Fibroblast of villous mesenchyme (primary cell): ENCODE data around the gene SUCLG2. TPM values are rescaled to one million over a fixed set of nuclear protein-coding genes. Genes with fewer than 3 reads are reported as not detected.
A peak's percentile ranks its signal among the peaks of the same experiment; 100 is the strongest.

Experiments
- DNase-seq: peaks from one replicate; pipeline ENCODE4 v3.0.0-alpha.2; 2010; ENCODE audit warnings: low read depth
- H3K4me3 ChIP-seq: 2 replicates; pipeline ENCODE4 v1.5.1; 2011; ENCODE audit warnings: low read depth, mild to moderate bottlenecking, low read length
- total RNA-seq: library from RNA; depleted of rRNA; stranded (reverse); fragments of >200 nt; gene quantifications from 2 replicates; pipeline ENCODE4 v1.2.3, GENCODE V29; 2012
- TF ChIP-seq, protein P1 (sequence below): IDR thresholded peaks from 2 replicates; pipeline ENCODE4 v1.5.1; 2012; ENCODE audit warnings: low read depth, mild to moderate bottlenecking, low read length; ENCODE audit not compliant: insufficient read depth

Gene SUCLG2
- total RNA-seq, 1 donor: 45.8 TPM

DNA sequence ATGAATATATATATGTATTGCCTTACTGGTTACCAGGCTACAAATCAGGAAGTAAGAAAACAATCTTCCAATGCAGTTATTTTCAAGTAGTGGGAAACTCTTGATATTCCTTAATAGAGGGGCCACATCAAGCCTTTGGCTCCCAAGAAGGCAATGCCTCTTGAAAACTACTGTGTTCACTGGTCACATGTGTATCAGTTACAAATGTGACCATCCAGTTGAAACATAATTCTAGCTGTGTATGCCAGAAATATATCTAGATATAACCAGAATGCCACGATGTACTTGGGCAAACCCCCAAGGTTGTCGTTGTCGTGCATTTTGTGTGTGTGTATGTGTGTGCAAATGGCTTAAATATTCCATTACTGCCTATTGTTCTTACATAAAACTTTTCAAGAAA is 200.8 kb downstream of the SUCLG2 start:
- H3K4me3 ChIP-seq: no peak overlapping the region
- DNase-seq: no peak
- TF ChIP-seq, protein P1, sequence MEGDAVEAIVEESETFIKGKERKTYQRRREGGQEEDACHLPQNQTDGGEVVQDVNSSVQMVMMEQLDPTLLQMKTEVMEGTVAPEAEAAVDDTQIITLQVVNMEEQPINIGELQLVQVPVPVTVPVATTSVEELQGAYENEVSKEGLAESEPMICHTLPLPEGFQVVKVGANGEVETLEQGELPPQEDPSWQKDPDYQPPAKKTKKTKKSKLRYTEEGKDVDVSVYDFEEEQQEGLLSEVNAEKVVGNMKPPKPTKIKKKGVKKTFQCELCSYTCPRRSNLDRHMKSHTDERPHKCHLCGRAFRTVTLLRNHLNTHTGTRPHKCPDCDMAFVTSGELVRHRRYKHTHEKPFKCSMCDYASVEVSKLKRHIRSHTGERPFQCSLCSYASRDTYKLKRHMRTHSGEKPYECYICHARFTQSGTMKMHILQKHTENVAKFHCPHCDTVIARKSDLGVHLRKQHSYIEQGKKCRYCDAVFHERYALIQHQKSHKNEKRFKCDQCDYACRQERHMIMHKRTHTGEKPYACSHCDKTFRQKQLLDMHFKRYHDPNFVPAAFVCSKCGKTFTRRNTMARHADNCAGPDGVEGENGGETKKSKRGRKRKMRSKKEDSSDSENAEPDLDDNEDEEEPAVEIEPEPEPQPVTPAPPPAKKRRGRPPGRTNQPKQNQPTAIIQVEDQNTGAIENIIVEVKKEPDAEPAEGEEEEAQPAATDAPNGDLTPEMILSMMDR: no peak

DNA sequence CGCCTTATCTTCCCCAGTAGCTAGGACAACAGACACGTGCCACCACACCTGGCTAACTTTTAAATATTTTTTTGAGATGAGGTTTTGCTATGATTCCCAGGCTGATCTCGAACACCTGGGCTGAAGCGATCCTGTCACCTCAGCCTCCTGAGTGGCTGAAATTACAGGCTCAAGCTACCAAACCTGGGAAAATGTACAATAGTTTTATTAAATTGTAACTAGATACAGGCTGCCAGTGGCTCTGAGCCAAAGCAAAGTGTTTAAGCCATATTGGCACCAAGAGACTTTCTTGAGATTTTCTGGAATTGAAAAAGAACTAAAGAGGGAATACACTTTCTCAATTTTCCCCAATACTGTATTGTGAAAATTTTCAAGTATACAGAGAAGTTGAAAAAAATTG is 204.3 kb downstream of the SUCLG2 start:
- TF ChIP-seq, protein P1: no peak
- no peak for DNase-seq
- no peak overlapping the region for H3K4me3 ChIP-seq

- no peak for DNase-seq
- TF ChIP-seq, protein P1: no peak
- H3K4me3 ChIP-seq: no peak overlapping the region
Observed at GRCh38 chr3:67447393-67447792, 207.0 kb downstream of the SUCLG2 start.

DNA sequence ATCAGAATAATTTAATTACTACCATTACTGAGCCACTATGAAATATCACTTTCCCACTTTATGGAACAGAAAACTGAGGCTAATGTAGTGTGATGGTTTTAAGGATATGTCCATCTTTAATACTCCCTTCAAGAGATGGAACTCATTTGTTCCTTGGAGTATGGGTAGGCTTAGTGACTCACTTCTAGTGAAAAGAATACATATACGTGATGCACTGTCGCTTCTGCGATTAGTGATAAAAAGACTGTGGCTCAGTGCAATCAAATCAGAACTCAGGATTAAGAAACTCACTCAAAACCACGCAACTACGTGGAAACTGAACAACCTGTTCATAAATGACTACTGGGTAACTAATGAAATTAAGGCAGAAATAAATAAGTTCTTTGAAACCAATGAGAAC is 216.6 kb downstream of the SUCLG2 start:
- no peak overlapping the region for H3K4me3 ChIP-seq
- TF ChIP-seq, protein P1: no peak
- no peak for DNase-seq

GRCh38 chr3:67437090-67437489 is 217.3 kb downstream of the SUCLG2 start:
- no peak overlapping the region for H3K4me3 ChIP-seq
- TF ChIP-seq, protein P1: no peak
- peak; percentile 43 for DNase-seq

GRCh38 chr3:67433109-67433508 is 221.3 kb downstream of the SUCLG2 start:
- TF ChIP-seq, protein P1: no peak
- H3K4me3 ChIP-seq: no peak overlapping the region
- peak; percentile 8 for DNase-seq

DNA sequence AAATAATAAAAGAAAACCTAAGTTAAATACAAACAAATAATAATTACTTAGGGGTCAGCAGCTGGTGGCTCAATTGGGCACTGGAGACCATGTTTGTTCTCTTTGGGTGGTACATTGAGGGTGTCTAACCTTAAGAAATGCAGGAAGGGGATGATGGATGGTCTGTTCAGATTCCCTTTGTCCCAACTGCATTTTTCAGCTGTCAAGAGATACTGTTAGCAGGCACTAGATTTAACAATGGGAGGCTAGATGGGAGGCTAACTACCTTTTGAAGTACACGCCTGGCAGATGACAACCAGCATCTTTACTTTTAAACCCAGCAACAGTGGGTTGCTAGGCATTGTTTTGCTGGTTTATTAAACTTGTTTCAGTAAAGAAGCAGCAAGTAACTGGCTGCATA is 222.5 kb downstream of the SUCLG2 start:
- DNase-seq: no peak
- no peak overlapping the region for H3K4me3 ChIP-seq
- TF ChIP-seq, protein P1: no peak
